Neural cell (in vitro differentiated cells): ENCODE data around the gene POLR2B. TPM values are rescaled to one million over a fixed set of nuclear protein-coding genes. Genes with fewer than 3 reads are reported as not detected.

Source experiments
- H2AFZ ChIP-seq: fragments of 200-600, 300-800 bp; sonication (generic), shearing (Covaris generic); 2 replicates; pipeline ENCODE4 v1.6.0; 2014; ENCODE audit warnings: low read depth, mild to moderate bottlenecking, antibody characterized with exemption, low read length, moderate library complexity
- H3F3A ChIP-seq: fragments of 200-600 bp; shearing (Covaris generic); 2 replicates; pipeline ENCODE4 v1.6.1; 2016; ENCODE audit warnings: mild to moderate bottlenecking, moderate library complexity, mixed read lengths, antibody characterized with exemption, low read length; ENCODE audit not compliant: insufficient read depth, poor library complexity, severe bottlenecking
- H3K27ac ChIP-seq: fragments of 200-600, 300-800 bp; sonication (generic), shearing (Covaris generic); 2 replicates; pipeline ENCODE4 v1.5.1; 2014; ENCODE audit warnings: mild to moderate bottlenecking, low read length, moderate library complexity
- H3K27me3 ChIP-seq: fragments of 300-800, 200-600 bp; sonication (generic), shearing (Covaris generic); 2 replicates; pipeline ENCODE4 v1.6.0; 2014; ENCODE audit warnings: mild to moderate bottlenecking, low read depth, low read length, moderate library complexity; ENCODE audit not compliant: insufficient read depth
- H3K36me3 ChIP-seq: fragments of 300-800, 200-600 bp; sonication (generic), shearing (Covaris generic); 2 replicates; pipeline ENCODE4 v1.5.1; 2014; ENCODE audit warnings: mild to moderate bottlenecking, antibody characterized with exemption, low read length, moderate library complexity; ENCODE audit not compliant: insufficient read depth
- H3K4me2 ChIP-seq: fragments of 300-800, 200-600 bp; sonication (generic), shearing (Covaris generic); 2 replicates; pipeline ENCODE4 v1.6.0; 2014; ENCODE audit warnings: mild to moderate bottlenecking, low read length
- H3K4me3 ChIP-seq: fragments of 300-800, 200-600 bp; sonication (generic), shearing (Covaris generic); 2 replicates; pipeline ENCODE4 v1.5.1; 2014; ENCODE audit warnings: mild to moderate bottlenecking, low read length, moderate library complexity
- H3K79me2 ChIP-seq: fragments of 200-600 bp; shearing (Covaris generic); replicated peaks from 2 replicates; pipeline ENCODE4 v1.6.0; 2014; ENCODE audit warnings: mild to moderate bottlenecking, low read length, moderate library complexity; ENCODE audit not compliant: insufficient read depth
- H3K9ac ChIP-seq: fragments of 300-800, 200-600 bp; sonication (generic), shearing (Covaris generic); 2 replicates; pipeline ENCODE4 v1.6.1; 2016; ENCODE audit warnings: mild to moderate bottlenecking, low read length, mixed read lengths
- H3K9me2 ChIP-seq: fragments of 200-600 bp; shearing (Covaris generic); 2 replicates; pipeline ENCODE4 v1.6.1; 2016; ENCODE audit warnings: mild to moderate bottlenecking, low read length, mixed read lengths; ENCODE audit not compliant: insufficient read depth
- H3K9me3 ChIP-seq: fragments of 200-600, 300-800 bp; sonication (generic), shearing (Covaris generic); 2 replicates; pipeline ENCODE4 v1.6.1; 2016; ENCODE audit warnings: mild to moderate bottlenecking, mixed run types, low read length, moderate library complexity, mixed read lengths
- H4K20me1 ChIP-seq: fragments of 200-600 bp; shearing (Covaris generic); 2 replicates; pipeline ENCODE4 v1.6.1; 2016; ENCODE audit warnings: mild to moderate bottlenecking, mixed run types; ENCODE audit not compliant: insufficient read depth
- EP300 ChIP-seq: fragments of 450-650 bp; conservative IDR thresholded peaks from 2 replicates; pipeline ENCODE4 v1.6.1; 2014; ENCODE audit warnings: antibody characterized with exemption, mild to moderate bottlenecking, moderate library complexity; ENCODE audit not compliant: poor library complexity, severe bottlenecking
- EZH2 ChIP-seq: fragments of 200-600, 300-800 bp; shearing (Covaris generic), sonication (generic); IDR thresholded peaks from 2 replicates; pipeline ENCODE4 v1.6.1; 2014; ENCODE audit warnings: antibody characterized with exemption, low read length, borderline replicate concordance, mild to moderate bottlenecking; ENCODE audit not compliant: insufficient read depth, poor library complexity, severe bottlenecking
- MXI1 ChIP-seq: fragments of 450-650 bp; conservative IDR thresholded peaks from 2 replicates; pipeline ENCODE4 v1.6.1; 2014; ENCODE audit warnings: antibody characterized with exemption, mild to moderate bottlenecking; ENCODE audit not compliant: poor library complexity, severe bottlenecking
- POLR2AphosphoS5 ChIP-seq: IDR thresholded peaks from 2 replicates; pipeline ENCODE4 v1.6.1; 2012
- RAD21 ChIP-seq: fragments of 450-650 bp; conservative IDR thresholded peaks from 2 replicates; pipeline ENCODE4 v1.6.1; 2014; ENCODE audit warnings: antibody characterized with exemption, mild to moderate bottlenecking, moderate library complexity
- SMC3 ChIP-seq: fragments of 450-650 bp; conservative IDR thresholded peaks from 2 replicates; pipeline ENCODE4 v1.6.1; 2014; ENCODE audit warnings: antibody characterized with exemption, mild to moderate bottlenecking, moderate library complexity; ENCODE audit not compliant: poor library complexity
- TAF1 ChIP-seq: IDR thresholded peaks from 2 replicates; pipeline ENCODE4 v1.6.1; 2012; ENCODE audit warnings: low read depth
- polyA minus RNA-seq: library from RNA; depleted of rRNA, polyadenylated mRNA; stranded (reverse); fragments of >200 nt; gene quantifications from 2 replicates; pipeline ENCODE4 v1.2.3, GENCODE V29; 2014
- polyA plus RNA-seq: library from polyadenylated mRNA; depleted of rRNA; stranded (reverse); fragments of >200 nt; gene quantifications from 2 replicates; pipeline ENCODE4 v1.2.3, GENCODE V29; 2014
- TF ChIP-seq, protein P1 (sequence below): fragments of 450-650 bp; IDR thresholded peaks from 2 replicates; pipeline ENCODE4 v1.5.1; 2014; ENCODE audit warnings: antibody characterized with exemption, mild to moderate bottlenecking, moderate library complexity; ENCODE audit not compliant: poor library complexity, severe bottlenecking
- TF ChIP-seq, protein P2 (sequence below): IDR thresholded peaks from 2 replicates; pipeline ENCODE4 v1.6.1; 2012; ENCODE audit warnings: borderline replicate concordance

The POLR2B gene
- polyA plus RNA-seq (242 and 300 TPM in 2 replicates), polyA minus RNA-seq (256 and 294 TPM in 2 replicates)

DNA sequence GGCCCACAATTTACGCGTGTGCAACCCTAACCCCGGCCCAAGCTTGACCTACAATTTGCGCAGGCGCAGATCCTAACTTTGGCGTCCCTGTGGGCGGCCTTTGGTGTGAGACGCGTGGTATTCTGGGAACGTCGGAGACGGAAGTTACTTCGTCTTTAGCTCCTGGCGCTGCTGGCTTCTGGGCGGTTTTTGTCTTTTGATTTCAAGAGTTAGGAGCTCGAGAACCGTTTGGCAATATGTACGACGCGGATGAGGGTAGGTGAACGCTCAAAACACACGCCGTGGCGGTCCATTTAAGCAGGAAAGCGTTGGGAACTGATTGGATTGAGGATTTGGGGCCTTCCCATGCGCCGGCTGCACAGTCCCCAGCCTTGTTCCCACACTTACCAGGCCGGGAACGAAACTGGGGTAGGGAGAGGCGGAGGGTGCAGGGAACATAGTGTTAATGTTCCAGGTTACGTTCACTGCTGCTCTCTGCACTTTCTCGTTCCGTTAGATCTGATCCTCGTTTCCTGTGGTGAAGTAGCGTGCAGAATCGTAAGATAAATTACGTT, at the start of gene POLR2B:
Gene POLR2B, plus strand, starts transcription at position 147 of the 554 bp plus-strand sequence. Its CDS starts 90 bp downstream, at position 237.
- Histone ChIP-seq H3K27ac (peak within 1 kb of the TSS; percentile 79), H3K27me3 (no peaks in the 10 kb centered on the region), H3F3A (no peaks in the 10 kb centered on the region), H3K9ac (peak within 1 kb of the TSS; percentile 78), H2AFZ (peak within 1 kb of the TSS; percentile 89), H3K36me3 (peaks cover 4% of the 10 kb centered on the region), H3K4me2 (peak within 1 kb of the TSS; percentile 82), H3K9me2 (no peaks in the 10 kb centered on the region), H4K20me1 (no peaks in the 10 kb centered on the region), H3K9me3 (no peaks in the 10 kb centered on the region), H3K4me3 (peak within 1 kb of the TSS; percentile 100), H3K79me2 (peaks cover 57% of the 10 kb centered on the region)
- TF ChIP-seq, protein P1, sequence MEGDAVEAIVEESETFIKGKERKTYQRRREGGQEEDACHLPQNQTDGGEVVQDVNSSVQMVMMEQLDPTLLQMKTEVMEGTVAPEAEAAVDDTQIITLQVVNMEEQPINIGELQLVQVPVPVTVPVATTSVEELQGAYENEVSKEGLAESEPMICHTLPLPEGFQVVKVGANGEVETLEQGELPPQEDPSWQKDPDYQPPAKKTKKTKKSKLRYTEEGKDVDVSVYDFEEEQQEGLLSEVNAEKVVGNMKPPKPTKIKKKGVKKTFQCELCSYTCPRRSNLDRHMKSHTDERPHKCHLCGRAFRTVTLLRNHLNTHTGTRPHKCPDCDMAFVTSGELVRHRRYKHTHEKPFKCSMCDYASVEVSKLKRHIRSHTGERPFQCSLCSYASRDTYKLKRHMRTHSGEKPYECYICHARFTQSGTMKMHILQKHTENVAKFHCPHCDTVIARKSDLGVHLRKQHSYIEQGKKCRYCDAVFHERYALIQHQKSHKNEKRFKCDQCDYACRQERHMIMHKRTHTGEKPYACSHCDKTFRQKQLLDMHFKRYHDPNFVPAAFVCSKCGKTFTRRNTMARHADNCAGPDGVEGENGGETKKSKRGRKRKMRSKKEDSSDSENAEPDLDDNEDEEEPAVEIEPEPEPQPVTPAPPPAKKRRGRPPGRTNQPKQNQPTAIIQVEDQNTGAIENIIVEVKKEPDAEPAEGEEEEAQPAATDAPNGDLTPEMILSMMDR, result no peak
- no peak for TF ChIP-seq EP300
- peak; percentile 89 for TF ChIP-seq MXI1
- TF ChIP-seq, protein P2, sequence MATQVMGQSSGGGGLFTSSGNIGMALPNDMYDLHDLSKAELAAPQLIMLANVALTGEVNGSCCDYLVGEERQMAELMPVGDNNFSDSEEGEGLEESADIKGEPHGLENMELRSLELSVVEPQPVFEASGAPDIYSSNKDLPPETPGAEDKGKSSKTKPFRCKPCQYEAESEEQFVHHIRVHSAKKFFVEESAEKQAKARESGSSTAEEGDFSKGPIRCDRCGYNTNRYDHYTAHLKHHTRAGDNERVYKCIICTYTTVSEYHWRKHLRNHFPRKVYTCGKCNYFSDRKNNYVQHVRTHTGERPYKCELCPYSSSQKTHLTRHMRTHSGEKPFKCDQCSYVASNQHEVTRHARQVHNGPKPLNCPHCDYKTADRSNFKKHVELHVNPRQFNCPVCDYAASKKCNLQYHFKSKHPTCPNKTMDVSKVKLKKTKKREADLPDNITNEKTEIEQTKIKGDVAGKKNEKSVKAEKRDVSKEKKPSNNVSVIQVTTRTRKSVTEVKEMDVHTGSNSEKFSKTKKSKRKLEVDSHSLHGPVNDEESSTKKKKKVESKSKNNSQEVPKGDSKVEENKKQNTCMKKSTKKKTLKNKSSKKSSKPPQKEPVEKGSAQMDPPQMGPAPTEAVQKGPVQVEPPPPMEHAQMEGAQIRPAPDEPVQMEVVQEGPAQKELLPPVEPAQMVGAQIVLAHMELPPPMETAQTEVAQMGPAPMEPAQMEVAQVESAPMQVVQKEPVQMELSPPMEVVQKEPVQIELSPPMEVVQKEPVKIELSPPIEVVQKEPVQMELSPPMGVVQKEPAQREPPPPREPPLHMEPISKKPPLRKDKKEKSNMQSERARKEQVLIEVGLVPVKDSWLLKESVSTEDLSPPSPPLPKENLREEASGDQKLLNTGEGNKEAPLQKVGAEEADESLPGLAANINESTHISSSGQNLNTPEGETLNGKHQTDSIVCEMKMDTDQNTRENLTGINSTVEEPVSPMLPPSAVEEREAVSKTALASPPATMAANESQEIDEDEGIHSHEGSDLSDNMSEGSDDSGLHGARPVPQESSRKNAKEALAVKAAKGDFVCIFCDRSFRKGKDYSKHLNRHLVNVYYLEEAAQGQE, result peak; percentile 10
- no peak for TF ChIP-seq RAD21
- TF ChIP-seq SMC3, result no peak
- TF ChIP-seq TAF1, result peak; percentile 8
- peak; percentile 75 for TF ChIP-seq POLR2AphosphoS5
- TF ChIP-seq EZH2, result no peak

DNA sequence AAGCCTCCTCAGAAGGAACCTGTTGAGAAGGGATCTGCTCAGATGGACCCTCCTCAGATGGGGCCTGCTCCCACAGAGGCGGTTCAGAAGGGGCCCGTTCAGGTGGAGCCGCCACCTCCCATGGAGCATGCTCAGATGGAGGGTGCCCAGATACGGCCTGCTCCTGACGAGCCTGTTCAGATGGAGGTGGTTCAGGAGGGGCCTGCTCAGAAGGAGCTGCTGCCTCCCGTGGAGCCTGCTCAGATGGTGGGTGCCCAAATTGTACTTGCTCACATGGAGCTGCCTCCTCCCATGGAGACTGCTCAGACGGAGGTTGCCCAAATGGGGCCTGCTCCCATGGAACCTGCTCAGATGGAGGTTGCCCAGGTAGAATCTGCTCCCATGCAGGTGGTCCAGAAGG, 48.1 kb upstream of the POLR2B start:
- no peaks in the 10 kb centered on the region for H3K36me3 ChIP-seq
- H3K79me2 ChIP-seq, result no peaks in the 10 kb centered on the region
- H3K4me3 ChIP-seq, result no peak overlapping the region
- no peaks in the 10 kb centered on the region for H4K20me1 ChIP-seq
- H3K27ac ChIP-seq, result no peak overlapping the region
- no peak overlapping the region for H3K9ac ChIP-seq
- TF ChIP-seq POLR2AphosphoS5 (no peak), SMC3 (no peak), EP300 (no peak), RAD21 (no peak), MXI1 (no peak), TAF1 (no peak), EZH2 (no peak)
- TF ChIP-seq, protein P2, result no peak
- no peaks in the 10 kb centered on the region for H3K27me3 ChIP-seq
- no peak overlapping the region for H3K4me2 ChIP-seq
- no peaks in the 10 kb centered on the region for H3K9me3 ChIP-seq
- no peaks in the 10 kb centered on the region for H3K9me2 ChIP-seq
- H2AFZ ChIP-seq, result no peak overlapping the region
- no peaks in the 10 kb centered on the region for H3F3A ChIP-seq
